ENCODE data around the gene TMEM225B.

- TF ChIP-seq ZNF114 (tag by site-specific recombination; IDR thresholded peaks at IDR 0.05) (no peak), ZNF157 (tag by site-specific recombination; IDR thresholded peaks at IDR 0.05) (no peak), CTCF (tag by site-specific recombination; IDR thresholded peaks at IDR 0.05) (no peak), ZBTB17 (tag by site-specific recombination; IDR thresholded peaks at IDR 0.05) (no peak), ZNF792 (tag by site-specific recombination; IDR thresholded peaks at IDR 0.05) (no peak), KLF16 (tag by site-specific recombination; IDR thresholded peaks at IDR 0.05) (no peak)
Measured at GRCh38 chr7:99560834-99561736, 37.0 kb upstream of the TMEM225B start.

Measured in HEK293 (cell line).